GM18861 (cell line): ENCODE measurements around the gene GCNT2.
"Not testable (repeated sequence)": the region's sequence is repeated elsewhere in the genome, so short reads cannot be mapped to it uniquely, and the experiment has no call there.

Source experiments
- ATAC-seq: cut with Tn5 transposase; IDR thresholded peaks from one replicate; pipeline ENCODE4 v1.9.1; 2021; ENCODE audit not compliant: unreplicated experiment

The GCNT2 gene

GRCh38 chr6:10600681-10601080 lies 79.5 kb downstream of the GCNT2 start:
- not testable (repeated sequence) for ATAC-seq

DNA sequence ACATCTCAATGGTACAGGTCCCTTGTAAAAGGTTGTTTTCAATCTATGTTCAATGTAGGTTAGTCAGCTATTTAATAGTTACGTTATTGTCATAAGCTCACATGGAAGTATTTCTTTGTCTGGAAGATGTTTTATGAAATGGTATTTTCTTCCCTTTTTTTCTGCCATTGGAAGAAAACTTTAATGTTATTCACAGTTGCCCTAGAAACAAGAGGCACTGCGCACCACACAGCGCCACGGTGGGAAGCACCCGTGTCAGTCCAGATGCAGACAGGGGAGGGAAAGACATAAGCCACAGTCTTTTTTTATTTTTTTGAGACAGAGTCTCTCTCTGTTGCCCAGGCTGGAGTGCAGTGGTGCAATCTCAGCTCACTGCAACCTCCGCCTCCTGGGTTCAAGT lies 82.1 kb downstream of the GCNT2 start:
- ATAC-seq = no peak

GRCh38 chr6:10609038-10609437 lies 87.9 kb downstream of the GCNT2 start:
- no peak for ATAC-seq

- ATAC-seq = no peak
Observed at GRCh38 chr6:10610289-10610688, 89.1 kb downstream of the GCNT2 start.

- no peak for ATAC-seq
Observed at GRCh38 chr6:10612161-10612560, 91.0 kb downstream of the GCNT2 start.

GRCh38 chr6:10613077-10613476 lies 91.9 kb downstream of the GCNT2 start:
- ATAC-seq = no peak

DNA sequence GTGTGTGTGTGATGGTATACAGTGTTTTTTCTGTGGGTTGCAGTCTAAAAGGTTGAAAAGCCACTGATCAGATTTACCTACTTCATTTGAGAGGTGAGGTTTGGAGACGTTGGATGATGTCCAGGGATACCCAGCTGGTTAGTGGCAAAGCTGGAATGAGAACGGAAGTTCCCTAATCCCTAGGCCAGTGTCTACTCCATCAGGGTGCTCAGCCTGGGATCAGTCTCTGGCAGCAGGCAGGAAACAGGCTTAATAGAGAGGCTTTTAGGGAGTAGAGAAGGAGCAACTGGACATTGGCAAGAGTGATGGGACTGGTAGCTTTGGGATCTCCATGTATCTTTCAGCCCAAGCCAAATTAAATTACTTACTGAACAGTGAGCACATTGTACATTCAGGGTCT lies 92.6 kb downstream of the GCNT2 start:
- no peak for ATAC-seq

DNA sequence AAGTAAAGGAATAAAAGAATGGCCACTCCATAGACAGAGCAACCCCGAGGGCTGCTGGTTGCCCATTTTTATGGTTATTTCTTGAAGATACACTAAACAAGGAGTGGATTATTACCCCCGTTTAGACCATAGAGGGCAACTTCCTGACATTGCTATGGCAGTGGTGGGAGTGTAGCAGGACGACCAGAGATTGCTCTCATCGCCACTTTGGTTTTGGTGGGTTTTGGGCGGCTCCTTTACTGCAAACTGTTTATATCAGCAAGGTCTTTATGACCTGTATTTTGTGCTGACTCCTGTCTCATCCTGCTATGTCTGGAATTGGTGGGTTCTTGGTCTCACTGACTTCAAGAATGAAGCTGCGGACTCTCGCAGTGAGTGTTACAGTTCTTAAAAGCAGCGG lies 94.5 kb downstream of the GCNT2 start:
- ATAC-seq = no peak

DNA sequence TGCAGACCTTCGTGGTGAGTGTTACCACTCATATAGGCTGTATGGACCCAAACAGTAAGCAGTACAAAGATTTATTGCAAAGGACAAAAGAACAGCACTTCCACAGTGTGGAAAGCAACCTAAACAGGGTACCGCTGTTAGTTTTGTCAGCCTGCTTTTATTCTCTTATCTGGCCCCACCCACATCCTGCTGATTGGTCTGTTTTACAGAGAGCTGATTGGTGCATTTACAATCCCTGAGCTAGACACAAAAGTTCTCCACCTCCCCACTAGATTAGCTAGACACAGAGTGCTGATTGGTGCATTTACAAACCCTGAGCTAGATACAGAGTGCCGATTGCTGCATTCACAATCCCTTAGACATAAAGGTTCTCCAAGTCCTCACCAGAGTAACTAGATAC lies 95.1 kb downstream of the GCNT2 start:
- ATAC-seq = not testable (repeated sequence)

- ATAC-seq = no peak
Observed at GRCh38 chr6:10617008-10617696, 96.0 kb downstream of the GCNT2 start.

DNA sequence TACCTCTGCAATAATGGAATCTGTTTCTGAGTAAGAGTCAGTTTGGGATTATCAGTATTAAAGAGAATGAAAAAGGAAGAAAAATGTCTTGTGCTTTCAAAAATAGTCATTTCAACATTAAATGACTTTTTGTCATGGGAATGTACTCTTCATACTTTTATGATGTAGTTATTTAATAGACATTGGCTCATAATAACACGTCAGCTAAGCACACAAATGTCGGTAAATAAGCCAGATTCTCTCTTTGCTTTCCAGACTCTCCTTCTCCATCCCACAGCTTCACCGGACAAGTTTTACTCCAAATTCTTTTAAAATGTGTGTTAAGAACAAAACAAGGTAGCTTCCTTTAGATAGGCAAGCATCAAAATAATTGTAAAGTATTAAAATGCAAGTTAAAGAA lies 97.3 kb downstream of the GCNT2 start:
- no peak for ATAC-seq

- no peak for ATAC-seq
Observed at GRCh38 chr6:10621213-10621612, 100.1 kb downstream of the GCNT2 start.

GRCh38 chr6:10621847-10622246 lies 100.7 kb downstream of the GCNT2 start:
- ATAC-seq = no peak

DNA sequence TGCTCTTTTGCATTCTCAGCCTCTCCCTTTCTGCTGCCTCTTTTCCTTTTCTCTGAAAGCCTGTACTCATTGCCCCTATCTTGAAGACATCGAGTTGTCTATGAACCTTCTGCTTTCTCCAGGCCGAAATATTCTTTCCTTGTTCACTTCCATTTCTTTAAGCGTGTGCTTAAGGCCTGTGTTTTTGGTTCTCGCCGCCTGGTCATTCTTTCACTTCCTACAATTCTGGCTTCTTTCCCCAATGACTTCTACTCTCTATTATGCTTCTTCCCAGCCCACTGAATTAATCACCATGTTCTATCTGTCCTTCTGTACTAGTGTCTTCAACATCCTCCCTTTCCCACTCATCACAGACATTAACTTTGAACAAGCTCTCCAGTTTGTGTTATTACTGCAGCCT lies 103.7 kb downstream of the GCNT2 start:
- ATAC-seq = no peak

- ATAC-seq = no peak
Observed at GRCh38 chr6:10626154-10626741, 105.1 kb downstream of the GCNT2 start.

DNA sequence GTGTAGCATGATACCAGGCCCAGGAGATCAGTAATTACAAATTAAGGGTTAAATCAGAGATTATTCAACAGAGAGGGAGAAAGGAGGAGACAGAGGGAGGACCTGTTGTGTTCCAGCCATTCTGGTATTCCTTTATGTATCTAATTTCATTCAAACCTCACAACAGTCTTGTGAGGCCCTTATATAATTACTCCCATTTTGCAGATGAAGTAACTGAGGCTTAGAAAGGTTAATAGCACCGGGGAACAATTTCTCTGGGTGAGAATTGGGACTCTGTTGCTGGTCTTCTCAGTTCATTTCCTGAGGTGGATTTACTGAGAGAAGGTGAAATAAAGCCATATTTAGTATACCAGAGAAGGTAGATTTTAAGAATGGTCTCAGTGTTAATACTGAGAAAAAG lies 106.6 kb downstream of the GCNT2 start:
- ATAC-seq = no peak

- no peak for ATAC-seq
Observed at GRCh38 chr6:10630178-10630577, 109.0 kb downstream of the GCNT2 start.

DNA sequence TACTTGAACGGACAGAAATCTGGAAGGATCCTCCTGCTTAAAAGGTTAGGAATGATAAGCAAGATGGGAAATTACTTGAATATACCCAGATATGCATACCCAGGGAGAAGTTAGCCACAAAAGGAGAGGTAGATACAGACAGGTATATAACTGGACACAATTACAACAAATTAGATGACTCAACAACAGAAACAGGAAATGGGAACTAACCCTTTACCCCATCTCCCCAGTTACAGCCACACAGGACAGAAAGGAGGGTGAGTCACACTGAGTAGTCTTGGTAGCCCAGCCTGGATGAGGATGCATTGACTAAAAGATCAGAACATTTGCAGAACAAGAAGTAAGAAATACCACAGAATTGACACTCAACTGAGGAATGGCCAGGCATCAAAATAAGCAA lies 112.1 kb downstream of the GCNT2 start:
- peak; percentile 94 for ATAC-seq

DNA sequence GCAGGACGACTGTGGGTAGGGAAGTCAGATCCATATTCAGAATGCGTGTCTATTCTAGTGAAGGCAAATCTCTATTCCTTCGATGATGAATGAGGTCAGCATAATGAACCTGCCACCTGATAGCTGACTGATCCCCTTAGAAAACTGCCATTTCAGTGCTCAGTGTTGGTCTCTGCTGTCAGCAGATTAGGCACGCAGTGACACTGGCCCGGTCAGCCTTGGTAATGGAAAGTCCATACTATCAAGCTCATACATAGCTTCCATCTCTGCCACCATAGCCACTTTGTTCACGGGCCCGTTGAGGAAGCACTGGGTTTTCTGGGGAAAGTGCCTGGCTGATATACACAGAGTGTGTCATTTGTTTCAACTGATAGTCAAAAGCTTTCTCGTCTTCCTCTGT lies 119.3 kb downstream of the GCNT2 start:
- no peak for ATAC-seq

DNA sequence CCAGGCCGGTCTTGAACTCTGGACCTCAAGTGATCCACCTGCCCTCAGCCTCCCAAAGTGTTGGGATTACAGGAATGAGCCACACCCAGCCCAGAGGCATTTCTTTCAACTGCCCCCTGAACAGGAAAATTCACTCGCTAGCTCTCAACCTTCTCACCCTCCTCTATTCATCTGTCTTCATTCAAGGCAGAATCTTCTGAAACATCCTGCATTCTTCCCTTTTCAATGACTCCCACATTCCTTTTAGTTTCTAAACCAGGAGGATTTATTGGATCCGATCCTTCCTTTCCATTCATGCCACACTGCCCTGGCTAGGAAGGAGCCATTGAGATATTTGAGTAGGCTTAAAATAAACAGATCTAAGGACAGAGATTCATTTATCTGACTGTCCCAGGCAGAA lies 120.4 kb downstream of the GCNT2 start:
- ATAC-seq = no peak

- ATAC-seq = peak; percentile 80
Observed at GRCh38 chr6:10643201-10643651, 122.1 kb downstream of the GCNT2 start.

- no peak for ATAC-seq
Observed at GRCh38 chr6:10644225-10644624, 123.1 kb downstream of the GCNT2 start.

DNA sequence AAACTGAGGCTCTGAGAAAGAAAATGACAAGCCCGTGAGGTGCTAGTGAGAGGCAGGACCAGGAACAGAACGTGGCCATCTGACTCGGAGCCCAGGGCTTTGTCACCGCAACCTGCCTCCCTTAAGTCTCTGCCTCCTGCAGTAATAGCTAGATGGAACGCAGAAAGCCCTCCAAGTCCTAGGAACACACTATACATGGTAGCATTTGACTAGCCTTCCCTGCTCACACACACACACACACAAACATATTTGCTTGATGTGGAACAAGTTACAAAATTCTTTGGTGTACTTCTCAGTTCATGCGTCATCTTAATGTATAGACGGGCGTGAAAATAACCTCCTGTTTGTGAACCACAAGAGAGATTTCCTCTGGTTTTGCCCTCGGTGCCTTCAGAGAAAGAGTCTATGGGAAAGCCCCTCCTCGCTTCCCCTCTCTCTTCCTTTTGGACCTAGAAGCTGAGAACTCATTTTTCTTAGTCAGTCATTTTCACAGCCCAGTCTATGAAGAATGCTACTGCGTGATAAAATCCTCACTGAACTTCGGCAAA lies 134.4 kb downstream of the GCNT2 start:
- ATAC-seq = no peak
